H1 (cell line): ENCODE data around the gene MMP24. TPM values are rescaled to one million over a fixed set of nuclear protein-coding genes. Genes with fewer than 3 reads are reported as not detected.

Source experiments
- CTCF ChIA-PET: fragments of 300-600 bp; sonication (Branson Sonifier 250); formaldehyde crosslinking; loops from one replicate; lab custom pipeline; 2021; ENCODE audit not compliant: partially characterized antibody; lab: Charles Lee
- POLR2A ChIA-PET: fragments of 300-600 bp; sonication (Branson Sonifier 250); formaldehyde crosslinking; loops from one replicate; lab custom pipeline; 2021; ENCODE audit warnings: inconsistent platforms; ENCODE audit not compliant: partially characterized antibody; lab: Charles Lee
- DNase-seq, 2 experiments: peaks; one replicate each; pipeline versions ENCODE4 v3.0.0 to v3.0.0-alpha.2; 2010 to 2022; ENCODE audit warnings: low spot score in 2 of 2, low read depth in 1 of 2, mixed read lengths in 1 of 2
- FAIRE-seq: peaks from 2 replicates; lab custom pipeline; 2011; peaks lifted over from hg19 to GRCh38; lab: Jason Lieb, UNC
- H2AFZ ChIP-seq: 2 replicates; pipeline ENCODE4 v1.8.1; 2012; ENCODE audit warnings: low read length, inconsistent platforms
- H2AK5ac ChIP-seq: 2 replicates; pipeline ENCODE4 v1.6.1; 2013; ENCODE audit warnings: low read depth, low read length
- H2BK120ac ChIP-seq: replicated peaks from 2 replicates; pipeline ENCODE3; 2013; ENCODE audit warnings: low read depth, low read length, inconsistent platforms
- H2BK12ac ChIP-seq: 2 replicates; pipeline ENCODE4 v1.6.1; 2013; ENCODE audit warnings: low read depth, low read length
- H2BK15ac ChIP-seq: 2 replicates; pipeline ENCODE4 v1.6.1; 2013; ENCODE audit warnings: low read length
- H2BK20ac ChIP-seq: 2 replicates; pipeline ENCODE4 v1.6.1; 2013; ENCODE audit warnings: low read length
- H2BK5ac ChIP-seq: 2 replicates; pipeline ENCODE4 v1.6.1; 2013; ENCODE audit warnings: low read depth, low read length
- H3K14ac ChIP-seq: 2 replicates; pipeline ENCODE4 v1.6.1; 2013; ENCODE audit warnings: inconsistent platforms; ENCODE audit not compliant: insufficient read length
- H3K18ac ChIP-seq: 2 replicates; pipeline ENCODE4 v1.6.1; 2013; ENCODE audit warnings: low read length; ENCODE audit errors: extremely low read depth
- H3K23ac ChIP-seq: 2 replicates; pipeline ENCODE4 v1.6.1; 2013; ENCODE audit warnings: inconsistent platforms; ENCODE audit not compliant: insufficient read length
- H3K23me2 ChIP-seq: 2 replicates; pipeline ENCODE4 v1.6.1; 2013; ENCODE audit warnings: low read depth, low read length
- H3K27ac ChIP-seq: 2 replicates; pipeline ENCODE4 v1.6.1; 2011; ENCODE audit warnings: low read depth, low read length, inconsistent platforms
- H3K27me3 ChIP-seq, 4 experiments: replicated peaks in 1 of 4; 1 replicate in 1 of 4; 2 replicates in 3 of 4; pipeline versions ENCODE4 v1.6.1 to v1.8.1; 2011 to 2013; ENCODE audit warnings: low read length in 3 of 4, mild to moderate bottlenecking in 3 of 4, inconsistent platforms in 2 of 4, mixed read lengths in 2 of 4, moderate library complexity in 1 of 4; ENCODE audit not compliant: control insufficient read depth in 3 of 4, insufficient read depth in 3 of 4; ENCODE audit errors: extremely low read depth in 1 of 4
- H3K36me3 ChIP-seq, 4 experiments: 2 replicates each; pipeline versions ENCODE4 v1.6.1 to v1.8.1; 2011 to 2013; ENCODE audit warnings: mild to moderate bottlenecking in 4 of 4, low read length in 3 of 4, moderate library complexity in 2 of 4, control low read depth in 1 of 4, inconsistent platforms in 1 of 4; ENCODE audit not compliant: insufficient read depth in 4 of 4, control insufficient read depth in 2 of 4
- H3K4ac ChIP-seq: replicated peaks from 2 replicates; pipeline ENCODE3; 2013; ENCODE audit warnings: low read length, low read depth, mixed read lengths, inconsistent platforms; ENCODE audit not compliant: insufficient read length
- H3K4me1 ChIP-seq, 4 experiments: replicated peaks in 1 of 4; 1 replicate in 1 of 4; 2 replicates in 3 of 4; pipeline versions ENCODE4 v1.6.1 to v1.8.1; 2011 to 2013; ENCODE audit warnings: low read length in 3 of 4, inconsistent platforms in 2 of 4, mixed read lengths in 1 of 4; ENCODE audit not compliant: insufficient read depth in 4 of 4, control insufficient read depth in 3 of 4
- H3K4me2 ChIP-seq, 2 experiments: 2 replicates each; pipeline versions ENCODE4 v1.6.1 to v1.8.1; 2011 to 2013; ENCODE audit warnings: low read depth in 2 of 2, low read length in 2 of 2, control low read depth in 1 of 2, inconsistent platforms in 1 of 2, mild to moderate bottlenecking in 1 of 2; ENCODE audit not compliant: insufficient read depth in 1 of 2
- H3K4me3 ChIP-seq, 4 experiments: fragments of 200-600, 300-600 bp in 1 of 4; sonication (generic), shearing (Covaris generic), sonication (Bioruptor Twin) in 1 of 4; 2 replicates each; pipeline versions ENCODE4 v1.5.1 to v1.8.1; 2011 to 2016; ENCODE audit warnings: low read length in 4 of 4, low read depth in 3 of 4, control low read depth in 2 of 4, inconsistent platforms in 2 of 4, mild to moderate bottlenecking in 2 of 4, mixed read lengths in 1 of 4, moderate library complexity in 1 of 4; ENCODE audit not compliant: insufficient read depth in 2 of 4; ENCODE audit errors: extremely low read depth in 1 of 4
- H3K56ac ChIP-seq: replicated peaks from 2 replicates; pipeline ENCODE3; 2013; ENCODE audit warnings: low read depth, mild to moderate bottlenecking, mixed read lengths, low read length, inconsistent platforms; ENCODE audit not compliant: insufficient read length
- H3K79me1 ChIP-seq: 2 replicates; pipeline ENCODE4 v1.6.1; 2013; ENCODE audit warnings: low read depth, low read length, control low read depth
- H3K79me2 ChIP-seq, 2 experiments: 2 replicates each; pipeline versions ENCODE4 v1.6.1 to v1.8.1; 2012 to 2013; ENCODE audit warnings: low read length in 2 of 2, mild to moderate bottlenecking in 2 of 2, inconsistent platforms in 1 of 2; ENCODE audit not compliant: insufficient read depth in 2 of 2, control insufficient read depth in 1 of 2
- H3K9ac ChIP-seq, 4 experiments: replicated peaks in 1 of 4; 1 replicate in 1 of 4; 2 replicates in 3 of 4; pipeline versions ENCODE4 v1.6.1 to v1.8.1; 2011 to 2013; ENCODE audit warnings: low read depth in 3 of 4, low read length in 3 of 4, control low read depth in 2 of 4, mild to moderate bottlenecking in 2 of 4, moderate library complexity in 2 of 4, inconsistent platforms in 1 of 4; ENCODE audit errors: extremely low read depth in 1 of 4
- H3K9me3 ChIP-seq, 2 experiments: 2 replicates each; pipeline versions ENCODE4 v1.6.1 to v1.8.1; 2012 to 2013; ENCODE audit warnings: mild to moderate bottlenecking in 2 of 2, moderate library complexity in 2 of 2, control low read depth in 1 of 2, inconsistent platforms in 1 of 2, low read depth in 1 of 2, low read length in 1 of 2, mixed read lengths in 1 of 2; ENCODE audit not compliant: insufficient read depth in 2 of 2
- H4K20me1 ChIP-seq, 2 experiments: replicated peaks in 1 of 2; 2 replicates each; pipeline versions ENCODE3 to v1.8.1; 2011 to 2013; ENCODE audit warnings: inconsistent platforms in 2 of 2, low read length in 2 of 2, mild to moderate bottlenecking in 1 of 2; ENCODE audit not compliant: insufficient read depth in 2 of 2, control insufficient read depth in 1 of 2
- H4K5ac ChIP-seq: 2 replicates; pipeline ENCODE4 v1.6.1; 2013; ENCODE audit warnings: low read length, low read depth, mixed read lengths, inconsistent platforms; ENCODE audit not compliant: insufficient read length
- H4K8ac ChIP-seq: 2 replicates; pipeline ENCODE4 v1.8.0; 2013; ENCODE audit warnings: mild to moderate bottlenecking, moderate library complexity, low read length, inconsistent platforms; ENCODE audit not compliant: insufficient read depth; ENCODE audit errors: extremely low read depth
- H4K91ac ChIP-seq: replicated peaks from 2 replicates; pipeline ENCODE3; 2013; ENCODE audit warnings: low read length, mixed read lengths, inconsistent platforms; ENCODE audit not compliant: insufficient read length
- BCL11A ChIP-seq, 2 experiments: IDR thresholded peaks; one replicate each; pipeline ENCODE4 v1.6.1; 2011; ENCODE audit warnings: low read depth in 2 of 2, low read length in 2 of 2, mild to moderate bottlenecking in 2 of 2
- HDAC2 ChIP-seq, 2 experiments: fragments of 300-600 bp in 1 of 2; sonication (generic) in 1 of 2; IDR thresholded peaks; 2 replicates each; pipeline ENCODE4 v1.6.1; 2011 to 2012; ENCODE audit warnings: low read depth in 2 of 2, low read length in 2 of 2, mild to moderate bottlenecking in 2 of 2, moderate library complexity in 2 of 2, borderline replicate concordance in 1 of 2, inconsistent platforms in 1 of 2
- WGBS, 2 experiments: shearing (Covaris generic) in 1 of 2; methylation state at CpG; one replicate each; pipeline versions ENCODE4 v1.1.6 to v1.1.7; 2013 to 2015; ENCODE audit warnings: low lambda C conversion rate in 2 of 2, mixed read lengths in 2 of 2, inconsistent platforms in 1 of 2, low coverage in 1 of 2, missing lambda C conversion rate in 1 of 2; ENCODE audit not compliant: insufficient replicate concordance in 2 of 2, insufficient coverage in 1 of 2, insufficient read length in 1 of 2; ENCODE audit errors: extremely low coverage in 1 of 2, missing lambda C conversion rate in 1 of 2; 5-methylcytosine and 5-hydroxymethylcytosine counted together
- polyA plus RNA-seq, 7 experiments: library from polyadenylated mRNA; depleted of rRNA in 3 of 7; stranded (reverse) in 5 of 7; unstranded in 2 of 7; fragments of >200 nt in 5 of 7; fragments of 200-250 nt in 2 of 7; gene quantifications; 1 replicate in 5 of 7; 2 replicates in 1 of 7; 4 replicates in 1 of 7; pipeline versions ENCODE4 v1.2.1 to v1.2.3, GENCODE V29; 2011 to 2013; ENCODE audit warnings: missing spikeins in 2 of 7, mixed read lengths in 2 of 7
- total RNA-seq: library from RNA; stranded (reverse); fragmentation: NEBNext Ultra II Directional; extraction: Animal tissue kit (Norgen Biotek cat#: 25700); gene quantifications from 2 replicates; pipeline ENCODE4 v1.2.1, GENCODE V29; 2021

The MMP24 gene
- total and polyA plus RNA-seq, 2 of the 8 experiments (the other 6 are each of a cell fraction or from before 2014, with no cell fraction given), result 18.8 to 21.4 TPM

DNA sequence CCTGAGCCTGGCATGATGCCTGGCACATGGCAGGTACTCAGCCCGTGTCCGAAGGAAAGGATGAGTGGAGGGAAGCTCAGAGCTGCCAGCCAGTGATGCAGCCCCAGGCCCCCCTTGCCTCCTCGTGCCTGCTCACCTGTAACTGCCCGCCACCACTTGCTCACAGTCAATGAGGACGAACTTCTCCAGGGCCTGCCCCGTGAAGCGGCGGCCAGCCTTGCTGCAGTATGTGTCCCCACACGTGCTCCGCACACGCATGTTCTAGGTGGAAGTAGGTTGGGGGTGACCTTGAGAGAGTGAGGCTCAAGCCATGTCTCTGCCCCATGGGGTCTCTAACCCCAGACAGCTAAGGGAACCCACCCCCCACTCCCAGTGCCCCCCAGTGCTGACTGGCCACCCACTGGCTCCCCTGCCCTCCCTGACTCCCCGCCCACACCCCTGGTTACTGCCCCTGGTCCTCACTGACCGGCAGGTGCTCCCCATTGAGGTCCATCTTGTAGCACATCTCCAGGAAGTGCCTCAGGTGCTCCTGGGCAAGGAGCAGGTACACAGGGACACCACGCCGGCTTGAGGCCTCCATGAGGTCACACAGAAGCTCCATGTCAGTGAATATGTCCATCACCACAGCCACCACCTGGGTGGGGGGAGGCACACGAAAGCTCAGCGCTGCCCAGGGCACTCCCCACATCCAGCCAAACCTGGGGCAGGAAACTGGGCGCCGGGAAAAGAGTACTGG, 62.0 kb downstream of the MMP24 start:
- peak overlapping the region; percentile 39; the same call in 1 of the 2 replicates for H2BK12ac ChIP-seq
- H3K9me3 ChIP-seq, result no peaks in the 10 kb centered on the region
- ChIA-PET POLR2A (interaction anchor here (0.8 to 5.7 kb wide), 4 partner anchors 10 to 454 kb away, joined by 3 to 39 read pairs (median 4); partner anchors contain the start of genes MMP24OS and RBM39), CTCF (interaction anchor here (0.6 to 11.5 kb wide), 7 partner anchors 14 to 192 kb away, joined by 3 to 130 read pairs (median 4); no protein-coding TSS in a partner anchor)
- WGBS, 2 experiments, result 88% methylated on average over 18 of the region's 19 CpGs; no CpG with 5 or more reads in 1 of the 2 experiments
- H3K79me2 ChIP-seq, result peaks cover 6 to 8% of the 10 kb centered on the region in 2 experiments
- H2BK15ac ChIP-seq, result no peak overlapping the region
- H3K4me2 ChIP-seq, result no peak overlapping the region
- H2AK5ac ChIP-seq, result no peak overlapping the region
- H3K36me3 ChIP-seq, result no peaks in the 10 kb centered on the region
- H2BK120ac ChIP-seq, result no peak overlapping the region
- no peak for DNase-seq
- H3K27ac ChIP-seq, result no peak overlapping the region
- H3K4me3 ChIP-seq, result no peak overlapping the region
- no peak overlapping the region for H3K23ac ChIP-seq
- no peak overlapping the region for H3K56ac ChIP-seq
- H3K27me3 ChIP-seq, result no peaks in the 10 kb centered on the region
- H3K4me1 ChIP-seq, result peaks cover under 1 to 5% (median 3%) of the 10 kb centered on the region in 4 experiments; a peak in 6 of 7 replicates
- peak overlapping the region; percentile 40; the same call in 1 of the 2 replicates for H4K8ac ChIP-seq
- H3K14ac ChIP-seq, result no peak overlapping the region
- H2BK5ac ChIP-seq, result no peak overlapping the region
- no peak overlapping the region for H3K4ac ChIP-seq
- no peak overlapping the region for H3K9ac ChIP-seq
- H4K20me1 ChIP-seq, result no peaks in the 10 kb centered on the region
- no peak overlapping the region for H2BK20ac ChIP-seq
- H3K18ac ChIP-seq, result no peak overlapping the region
- no peak overlapping the region for H2AFZ ChIP-seq
- FAIRE-seq, result no peak
- no peak overlapping the region for H4K5ac ChIP-seq
- no peak overlapping the region for H4K91ac ChIP-seq
- peaks cover 5% of the 10 kb centered on the region; the same call in 1 of the 2 replicates for H3K79me1 ChIP-seq
- TF ChIP-seq HDAC2 (IDR thresholded peaks at IDR 0.05; ENCODE audit: borderline replicate concordance in 1 of 2, low read depth in 2 of 2, low read length in 2 of 2) (no peak), BCL11A (IDR thresholded peaks at IDR 0.05; ENCODE audit: low read depth in 2 of 2, low read length in 2 of 2) (no peak)
- H3K23me2 ChIP-seq, result peaks cover 8% of the 10 kb centered on the region
